ENCODE data around the gene CCDC85A. TPM values are rescaled to one million over a fixed set of nuclear protein-coding genes. Genes with fewer than 3 reads are reported as not detected.
"Not testable (repeated sequence)": the region's sequence is repeated elsewhere in the genome, so short reads cannot be mapped to it uniquely, and the experiment has no call there.

Gene CCDC85A
- not detected for total RNA-seq

GRCh38 chr2:56183643-56184499 is at the start of gene CCDC85A:
TSS of gene CCDC85A (plus strand) at chr2:56183990. CDS start at chr2:56184625, 635 bp downstream.
- peak; percentile 83 to 85 for ATAC-seq
- H3K4me3 Mint-ChIP-seq, result no peak within 1 kb of the TSS
- peaks cover 56% of the 10 kb centered on the region for H3K27me3 Mint-ChIP-seq (ENCODE audit: low read depth)

DNA sequence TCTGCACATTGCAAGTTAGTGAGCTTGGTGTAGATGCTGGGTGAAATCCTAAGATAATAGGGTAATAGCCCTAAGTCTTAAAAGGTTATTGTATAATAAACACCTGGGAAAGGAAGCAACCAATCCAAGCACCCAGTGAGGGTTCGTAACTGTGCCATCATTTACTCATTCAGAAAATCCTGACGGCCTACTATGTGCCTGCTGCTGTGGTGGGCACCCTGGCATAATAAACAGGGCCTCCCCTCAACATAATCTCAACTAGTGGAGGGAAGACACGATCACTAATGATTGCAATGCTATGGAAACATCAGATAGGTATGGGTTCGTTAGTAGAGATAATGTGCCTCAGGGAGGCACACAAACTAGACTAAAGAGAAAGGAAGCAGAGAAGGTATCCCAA is 48.9 kb upstream of the CCDC85A start:
- no peaks in the 10 kb centered on the region for H3K4me1 Mint-ChIP-seq (ENCODE audit: low read depth)
- no peaks in the 10 kb centered on the region for H3K9me3 Mint-ChIP-seq
- H3K27me3 Mint-ChIP-seq (ENCODE audit: low read depth), result no peaks in the 10 kb centered on the region
- ATAC-seq, result no peak
- H3K36me3 Mint-ChIP-seq (ENCODE audit: insufficient read depth), result no peaks in the 10 kb centered on the region
- DNase-seq, result no peak
- no peak overlapping the region for H3K4me3 Mint-ChIP-seq

More at GRCh38 chr2:56183643-56184499, at the start of gene CCDC85A:
- Mint-ChIP-seq H3K9me3 (no peaks in the 10 kb centered on the region), H3K4me1 (ENCODE audit: low read depth) (peaks cover 8% of the 10 kb centered on the region), H3K36me3 (ENCODE audit: insufficient read depth) (no peaks in the 10 kb centered on the region)
- peak; percentile 13 for DNase-seq

DNA sequence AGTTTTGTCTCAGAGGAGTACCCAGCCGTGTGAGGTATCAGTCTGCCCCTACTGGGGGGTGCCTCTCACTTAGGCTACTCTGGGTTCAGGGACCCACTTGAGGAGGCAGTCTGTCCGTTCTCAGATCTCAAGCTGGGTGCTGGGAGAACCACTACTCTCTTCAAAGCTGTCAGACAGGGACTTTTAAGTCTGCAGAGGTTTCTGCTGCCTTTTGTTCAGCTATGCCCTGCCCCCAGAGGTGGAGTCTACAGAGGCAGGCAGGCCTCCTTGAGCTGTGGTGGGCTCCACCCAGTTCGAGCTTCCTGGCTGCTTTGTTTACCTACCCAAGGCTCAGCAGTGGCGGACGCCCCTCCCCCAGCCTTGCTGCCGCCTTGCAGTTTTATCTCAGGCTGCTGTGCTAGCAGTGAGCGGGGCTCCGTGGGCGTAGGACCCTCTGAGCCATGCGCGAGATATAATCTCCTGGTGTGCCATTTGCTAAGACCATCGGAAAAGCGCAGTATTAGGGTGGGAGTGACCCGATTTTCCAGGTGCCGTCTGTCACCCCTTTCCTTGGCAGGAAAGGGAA is 41.2 kb upstream of the CCDC85A start:
- not testable (repeated sequence) for H3K36me3 Mint-ChIP-seq (ENCODE audit: insufficient read depth); H3K27me3 Mint-ChIP-seq (ENCODE audit: low read depth); H3K9me3 Mint-ChIP-seq; ATAC-seq; H3K4me1 Mint-ChIP-seq (ENCODE audit: low read depth); DNase-seq; H3K4me3 Mint-ChIP-seq

DNA sequence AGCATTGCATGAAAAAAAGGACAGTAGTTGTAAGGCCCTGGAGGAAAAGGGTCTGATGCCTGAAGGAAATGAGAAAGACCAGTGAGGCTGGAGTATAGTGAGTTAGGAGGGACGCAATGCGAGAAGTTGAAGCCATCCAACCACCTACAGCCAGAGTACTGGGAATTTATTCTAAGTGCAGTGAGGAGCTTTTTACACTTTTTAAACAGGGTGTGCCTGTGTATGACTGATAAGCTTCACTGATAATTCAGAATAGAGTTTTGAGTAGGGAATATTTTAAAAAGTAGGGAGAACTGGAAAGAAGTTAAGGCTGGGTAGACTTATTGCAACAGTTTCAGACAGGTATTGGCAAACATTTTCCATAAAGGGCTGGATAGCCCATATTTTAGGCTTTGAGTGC is 35.9 kb upstream of the CCDC85A start:
- H3K9me3 Mint-ChIP-seq, result no peaks in the 10 kb centered on the region
- no peak for ATAC-seq
- DNase-seq, result no peak
- H3K27me3 Mint-ChIP-seq (ENCODE audit: low read depth), result no peaks in the 10 kb centered on the region
- H3K36me3 Mint-ChIP-seq (ENCODE audit: insufficient read depth), result no peaks in the 10 kb centered on the region
- no peak overlapping the region for H3K4me3 Mint-ChIP-seq
- no peaks in the 10 kb centered on the region for H3K4me1 Mint-ChIP-seq (ENCODE audit: low read depth)

- Mint-ChIP-seq H3K36me3 (ENCODE audit: insufficient read depth) (no peaks in the 10 kb centered on the region), H3K4me1 (ENCODE audit: low read depth) (no peaks in the 10 kb centered on the region), H3K9me3 (no peaks in the 10 kb centered on the region), H3K27me3 (ENCODE audit: low read depth) (no peaks in the 10 kb centered on the region), H3K4me3 (no peak overlapping the region)
- ATAC-seq (no peak), DNase-seq (no peak)
These were observed 35.0 kb upstream of the CCDC85A start for GRCh38 chr2:56148825-56149224.

DNA sequence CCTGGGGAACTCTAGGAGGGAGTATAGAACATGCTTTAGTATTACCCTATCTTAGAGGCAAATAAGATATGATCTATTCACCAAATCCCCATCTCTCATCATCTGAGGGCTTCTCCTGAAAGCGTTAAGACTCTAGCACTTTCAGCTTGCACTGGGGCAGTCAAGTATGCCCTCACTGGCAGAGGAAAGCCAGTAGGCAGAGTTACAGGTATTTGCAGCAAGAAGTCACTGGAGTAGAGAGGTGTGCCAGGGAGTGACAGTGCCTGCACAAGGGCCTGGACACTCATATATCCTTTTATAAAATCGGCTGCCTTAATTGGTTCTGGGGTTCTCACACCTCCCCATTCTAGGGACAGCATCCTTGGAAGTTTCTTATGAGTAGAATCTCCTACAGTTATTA is 31.9 kb upstream of the CCDC85A start:
- DNase-seq (no peak), ATAC-seq (no peak)
- H3K4me1 Mint-ChIP-seq (ENCODE audit: low read depth), result no peaks in the 10 kb centered on the region
- no peaks in the 10 kb centered on the region for H3K9me3 Mint-ChIP-seq
- H3K27me3 Mint-ChIP-seq (ENCODE audit: low read depth), result no peaks in the 10 kb centered on the region
- H3K4me3 Mint-ChIP-seq, result no peak overlapping the region
- H3K36me3 Mint-ChIP-seq (ENCODE audit: insufficient read depth), result no peaks in the 10 kb centered on the region

DNA sequence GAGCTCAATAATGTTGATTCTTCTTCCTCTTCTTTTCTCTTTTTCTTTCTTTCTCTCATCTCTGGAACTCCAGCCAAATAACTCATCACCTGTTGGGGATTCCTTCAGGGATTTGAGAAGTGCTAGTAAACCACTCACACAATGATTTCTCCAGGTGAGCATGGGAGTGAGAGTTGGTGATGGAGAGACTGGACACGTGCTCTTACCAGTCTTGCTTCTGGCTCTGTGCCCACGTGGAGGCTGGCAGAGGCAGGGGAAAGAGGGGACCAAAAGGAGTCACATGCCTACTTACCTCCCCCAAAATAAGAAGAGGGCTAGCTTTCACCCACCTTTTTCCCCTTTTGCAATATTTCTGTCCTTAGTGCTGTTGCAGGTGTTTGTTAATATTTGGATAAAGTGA is 28.6 kb upstream of the CCDC85A start:
- DNase-seq (no peak), ATAC-seq (no peak)
- Mint-ChIP-seq H3K9me3 (no peaks in the 10 kb centered on the region), H3K4me3 (no peak overlapping the region), H3K27me3 (ENCODE audit: low read depth) (peaks cover 2% of the 10 kb centered on the region), H3K36me3 (ENCODE audit: insufficient read depth) (no peaks in the 10 kb centered on the region), H3K4me1 (ENCODE audit: low read depth) (no peaks in the 10 kb centered on the region)

GRCh38 chr2:56159875-56160274 is 23.9 kb upstream of the CCDC85A start:
- H3K36me3 Mint-ChIP-seq (ENCODE audit: insufficient read depth); H3K4me1 Mint-ChIP-seq (ENCODE audit: low read depth); H3K9me3 Mint-ChIP-seq; H3K4me3 Mint-ChIP-seq; DNase-seq; H3K27me3 Mint-ChIP-seq (ENCODE audit: low read depth); ATAC-seq: not testable (repeated sequence)

- Mint-ChIP-seq H3K4me3 (no peak overlapping the region), H3K4me1 (ENCODE audit: low read depth) (no peaks in the 10 kb centered on the region), H3K36me3 (ENCODE audit: insufficient read depth) (no peaks in the 10 kb centered on the region), H3K27me3 (ENCODE audit: low read depth) (no peaks in the 10 kb centered on the region), H3K9me3 (no peaks in the 10 kb centered on the region)
- ATAC-seq (no peak), DNase-seq (no peak)
These were observed 15.9 kb upstream of the CCDC85A start for GRCh38 chr2:56167616-56168562.

GRCh38 chr2:56169521-56169920 is 14.3 kb upstream of the CCDC85A start:
- no peaks in the 10 kb centered on the region for H3K9me3 Mint-ChIP-seq
- DNase-seq (no peak), ATAC-seq (no peak)
- no peak overlapping the region for H3K4me3 Mint-ChIP-seq
- no peaks in the 10 kb centered on the region for H3K27me3 Mint-ChIP-seq (ENCODE audit: low read depth)
- no peaks in the 10 kb centered on the region for H3K4me1 Mint-ChIP-seq (ENCODE audit: low read depth)
- no peaks in the 10 kb centered on the region for H3K36me3 Mint-ChIP-seq (ENCODE audit: insufficient read depth)

GRCh38 chr2:56170504-56170903 is 13.3 kb upstream of the CCDC85A start:
- no peak for ATAC-seq
- no peaks in the 10 kb centered on the region for H3K9me3 Mint-ChIP-seq
- DNase-seq, result no peak
- H3K36me3 Mint-ChIP-seq (ENCODE audit: insufficient read depth), result no peaks in the 10 kb centered on the region
- no peaks in the 10 kb centered on the region for H3K27me3 Mint-ChIP-seq (ENCODE audit: low read depth)
- no peaks in the 10 kb centered on the region for H3K4me1 Mint-ChIP-seq (ENCODE audit: low read depth)
- H3K4me3 Mint-ChIP-seq, result no peak overlapping the region

GRCh38 chr2:56170988-56171387 is 12.8 kb upstream of the CCDC85A start:
- DNase-seq, result no peak
- Mint-ChIP-seq H3K36me3 (ENCODE audit: insufficient read depth) (no peaks in the 10 kb centered on the region), H3K4me1 (ENCODE audit: low read depth) (no peaks in the 10 kb centered on the region), H3K4me3 (no peak overlapping the region), H3K9me3 (no peaks in the 10 kb centered on the region), H3K27me3 (ENCODE audit: low read depth) (no peaks in the 10 kb centered on the region)
- no peak for ATAC-seq

DNA sequence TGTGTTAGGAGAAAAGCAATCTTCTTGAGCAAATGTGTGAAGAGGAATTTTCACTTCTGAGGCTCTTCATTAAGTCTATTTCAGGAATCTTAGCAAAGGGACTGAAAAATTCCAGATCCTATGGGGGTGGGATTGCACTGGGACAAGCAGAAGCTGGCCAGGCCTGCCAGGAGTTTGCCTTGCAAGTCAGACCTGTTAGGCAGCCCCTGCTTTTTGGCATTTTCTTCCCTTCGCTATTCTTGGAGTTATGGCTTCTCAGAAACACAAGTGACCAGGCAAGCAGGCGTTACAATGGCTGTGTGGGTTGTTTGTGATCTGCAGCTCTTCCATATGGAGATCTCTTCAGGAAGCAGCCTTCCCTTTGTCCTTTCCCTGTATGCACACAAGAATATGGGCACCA is 8.0 kb upstream of the CCDC85A start:
- no peaks in the 10 kb centered on the region for H3K9me3 Mint-ChIP-seq
- ATAC-seq (no peak), DNase-seq (no peak)
- no peaks in the 10 kb centered on the region for H3K36me3 Mint-ChIP-seq (ENCODE audit: insufficient read depth)
- no peak overlapping the region for H3K4me3 Mint-ChIP-seq
- no peaks in the 10 kb centered on the region for H3K4me1 Mint-ChIP-seq (ENCODE audit: low read depth)
- peaks cover 8% of the 10 kb centered on the region for H3K27me3 Mint-ChIP-seq (ENCODE audit: low read depth)

GRCh38 chr2:56177420-56178220 is 6.2 kb upstream of the CCDC85A start:
- DNase-seq (no peak), ATAC-seq (peak in 1 of 2 donors; percentile 40)
- H3K9me3 Mint-ChIP-seq, result no peaks in the 10 kb centered on the region
- no peaks in the 10 kb centered on the region for H3K4me1 Mint-ChIP-seq (ENCODE audit: low read depth)
- no peaks in the 10 kb centered on the region for H3K36me3 Mint-ChIP-seq (ENCODE audit: insufficient read depth)
- no peak overlapping the region for H3K4me3 Mint-ChIP-seq
- H3K27me3 Mint-ChIP-seq (ENCODE audit: low read depth), result peaks cover 22% of the 10 kb centered on the region

All from activated T-cell treated with anti-CD3 and anti-CD28 coated beads, Interleukin-2, amount 50 U/mL, for 4 hours (primary cell).